K562 (cell line): ENCODE results near the gene EFCAB8. TPM values are rescaled to one million over a fixed set of nuclear protein-coding genes. Genes with fewer than 3 reads are reported as not detected.

Source experiments
- ATAC-seq: fragments of 200-7000 bp; cut with Tn5 transposase; 3 replicates; pipeline ENCODE4 v1.9.1; 2020; ENCODE audit warnings: moderate library complexity
- BruUV-seq: library from RNA; stranded (reverse); fragments of 400-500 nt; replicated peaks from 2 replicates; lab custom pipeline; 2021; lab: Mats Ljungman, UMichigan
- CTCF ChIA-PET: fragments of 300-600 bp; formaldehyde crosslinking; extraction: SDS; loops from one replicate; lab custom pipeline; 2021; ENCODE audit warnings: low intra/inter-chr PET ratio; lab: Yijun Ruan, JAX
- POLR2A ChIA-PET: fragments of 300-600, 350-650 bp; sonication (Branson Sonifier 250); formaldehyde crosslinking; extraction: SDS; loops from one replicate; lab custom pipeline; 2021; ENCODE audit warnings: antibody characterized with exemption, inconsistent platforms; lab: Yijun Ruan, JAX
- DNase-seq, 4 experiments: peaks; one replicate each; pipeline versions ENCODE4 v3.0.0 to v3.0.0-alpha.2; 2011 to 2018; ENCODE audit warnings: low spot score in 3 of 4, mixed read lengths in 3 of 4; ENCODE audit errors: extremely low read depth in 1 of 4
- FAIRE-seq: peaks from 2 replicates; lab custom pipeline; 2011; peaks lifted over from hg19 to GRCh38; lab: Jason Lieb, UNC
- H2AFZ ChIP-seq: 2 replicates; pipeline ENCODE4 v1.6.0; 2011; ENCODE audit warnings: low read depth, low read length, control low read depth, inconsistent platforms
- H3K27ac ChIP-seq: fragments of 200-600 bp; 3 replicates; pipeline ENCODE4 v1.8.0; 2011; ENCODE audit warnings: low read depth, mild to moderate bottlenecking, control low read depth, inconsistent platforms, low read length, moderate library complexity, mixed read lengths; ENCODE audit errors: extremely low read depth
- H3K27me3 ChIP-seq, 2 experiments: fragments of 300-600 bp in 1 of 2; 2 replicates in 1 of 2; 3 replicates in 1 of 2; pipeline versions ENCODE4 v1.6.0 to v1.8.0; 2011; ENCODE audit warnings: inconsistent platforms in 2 of 2, low read length in 2 of 2, mild to moderate bottlenecking in 1 of 2, mixed read lengths in 1 of 2, moderate library complexity in 1 of 2; ENCODE audit not compliant: control insufficient read depth in 2 of 2, insufficient read depth in 2 of 2
- H3K36me3 ChIP-seq: fragments of 300-600 bp; 3 replicates; pipeline ENCODE4 v1.8.0; 2011; ENCODE audit warnings: mild to moderate bottlenecking, low read length, inconsistent platforms; ENCODE audit not compliant: control insufficient read depth, insufficient read depth
- H3K4me1 ChIP-seq, 2 experiments: fragments of 200-600 bp in 1 of 2; replicated peaks in 1 of 2; 2 replicates in 1 of 2; 3 replicates in 1 of 2; pipeline versions ENCODE4 v1.5.1 to v1.8.0; 2011; ENCODE audit warnings: inconsistent platforms in 2 of 2, low read length in 2 of 2, mild to moderate bottlenecking in 1 of 2, mixed read lengths in 1 of 2, moderate library complexity in 1 of 2; ENCODE audit not compliant: control insufficient read depth in 2 of 2, insufficient read depth in 2 of 2
- H3K4me2 ChIP-seq: 2 replicates; pipeline ENCODE4 v1.6.1; 2011; ENCODE audit warnings: low read length, control low read depth, inconsistent platforms, mixed read lengths; ENCODE audit not compliant: insufficient read depth
- H3K4me3 ChIP-seq: fragments of 200-600 bp; sonication (generic), shearing (Covaris generic); 2 replicates; pipeline ENCODE4 v1.5.1; 2016; ENCODE audit warnings: control low read depth, inconsistent platforms
- H3K79me2 ChIP-seq: fragments of 200-600 bp; 3 replicates; pipeline ENCODE4 v1.8.0; 2011; ENCODE audit warnings: low read length, inconsistent platforms; ENCODE audit not compliant: control insufficient read depth, insufficient read depth
- H3K9ac ChIP-seq, 2 experiments: 2 replicates each; pipeline versions ENCODE4 v1.6.0 to v1.6.1; 2011; ENCODE audit warnings: low read depth in 2 of 2, low read length in 2 of 2, control low read depth in 1 of 2, inconsistent platforms in 1 of 2, mild to moderate bottlenecking in 1 of 2, mixed read lengths in 1 of 2; ENCODE audit not compliant: insufficient read depth in 1 of 2
- H3K9me1 ChIP-seq: one replicate; pipeline ENCODE4 v1.6.0; 2011; ENCODE audit warnings: inconsistent platforms, mild to moderate bottlenecking, low read length, moderate library complexity; ENCODE audit not compliant: control insufficient read depth, insufficient read depth
- H3K9me3 ChIP-seq: replicated peaks from 2 replicates; pipeline ENCODE4 v1.5.1; 2011; ENCODE audit warnings: low read depth, low read length, inconsistent platforms; ENCODE audit not compliant: control insufficient read depth, insufficient read depth
- H4K20me1 ChIP-seq: replicated peaks from 2 replicates; pipeline ENCODE4 v1.6.1; 2011; ENCODE audit warnings: low read length, inconsistent platforms, mixed read lengths; ENCODE audit not compliant: control insufficient read depth, insufficient read depth
- ELF1 ChIP-seq: fragments of 200-800 bp; sonication (Bioruptor generic); IDR thresholded peaks from 2 replicates; pipeline ENCODE4 v1.6.1; 2016; ENCODE audit warnings: missing genetic modification characterization, missing compliant biosample characterization
- HDGF ChIP-seq: fragments of 450-650 bp; IDR thresholded peaks from 2 replicates; pipeline ENCODE4 v1.6.1; 2016
- ILF3 ChIP-seq: fragments of 450-650 bp; IDR thresholded peaks from 2 replicates; pipeline ENCODE4 v1.6.1; 2018; ENCODE audit warnings: antibody characterized with exemption, mild to moderate bottlenecking, moderate library complexity, borderline replicate concordance
- JUNB ChIP-seq: fragments of 450-650 bp; formaldehyde crosslinking; conservative IDR thresholded peaks from 2 replicates; pipeline ENCODE4 v1.4.0; 2020; ENCODE audit warnings: mild to moderate bottlenecking
- KLF13 ChIP-seq: fragments of 450-650 bp; IDR thresholded peaks from 2 replicates; pipeline ENCODE4 v1.6.1; 2016; ENCODE audit warnings: missing genetic modification characterization, low read depth, mild to moderate bottlenecking, missing compliant biosample characterization, moderate library complexity, borderline replicate concordance
- MCM2 ChIP-seq: fragments of 450-650 bp; IDR thresholded peaks from 2 replicates; pipeline ENCODE4 v1.6.1; 2017; ENCODE audit warnings: low read depth, mild to moderate bottlenecking
- NR2F6 ChIP-seq: fragments of 450-650 bp; formaldehyde crosslinking; IDR thresholded peaks from 2 replicates; pipeline ENCODE4 v1.4.0; 2020; ENCODE audit warnings: mild to moderate bottlenecking
- POLR2AphosphoS5 ChIP-seq: IDR thresholded peaks from 2 replicates; pipeline ENCODE4 v1.6.1; 2011; ENCODE audit warnings: mild to moderate bottlenecking, low read depth, low read length, moderate library complexity; ENCODE audit not compliant: control insufficient read depth, insufficient read depth
- TAF7 ChIP-seq: fragments of 450-650 bp; IDR thresholded peaks from 2 replicates; pipeline ENCODE4 v1.6.1; 2016; ENCODE audit warnings: missing genetic modification characterization, missing compliant biosample characterization
- in situ Hi-C: fragments of 300-500 bp; cut with MboI; formaldehyde crosslinking; loops from 4 replicates; pipeline ENCODE4 v1.15.0; 2018; ENCODE audit warnings: inconsistent platforms, mixed read lengths
- intact Hi-C: fragments of 100-400 bp; cut with micrococcal nuclease; formaldehyde crosslinking; loops from 2 replicates; pipeline ENCODE4 v1.14.2; 2022
- polyA plus RNA-seq, 8 experiments: library from polyadenylated mRNA; depleted of rRNA in 4 of 8; stranded (reverse) in 5 of 8; unstranded in 3 of 8; fragments of >200 nt; fragmentation: Nextera tagmentation in 2 of 8; fragmentation: Illumina TruSeq in 1 of 8; extraction: Ambion mirVana in 2 of 8; extraction: Trizol in 1 of 8; gene quantifications; 2 replicates each; pipeline versions ENCODE4 v1.2.1 to v1.2.3, GENCODE V29; 2011 to 2014; ENCODE audit warnings: inconsistent platforms in 1 of 8, missing spikeins in 1 of 8
- total RNA-seq, 7 experiments: library from RNA; depleted of rRNA in 6 of 7; stranded (reverse); fragments of >200 nt in 6 of 7; fragmentation: Illumina TruSeq in 2 of 7; extraction: Trizol in 2 of 7; gene quantifications; 2 replicates each; pipeline versions ENCODE4 v1.2.1 to v1.2.3, GENCODE V29; 2011 to 2021; ENCODE audit warnings: low replicate concordance in 1 of 7
- TF ChIP-seq, protein P1 (sequence below): fragments of 450-650 bp; IDR thresholded peaks from 2 replicates; pipeline ENCODE4 v1.6.1; 2016; ENCODE audit warnings: low read depth
- TF ChIP-seq, protein P2 (sequence below): sonication (generic); formaldehyde crosslinking; IDR thresholded peaks from 2 replicates; pipeline ENCODE4 v1.8.1; 2023; ENCODE audit warnings: missing genetic modification reagents, mild to moderate bottlenecking, borderline replicate concordance

EFCAB8 gene
- total and polyA plus RNA-seq, 9 of the 15 experiments (the other 6 are each of a cell fraction or from before 2014, with no cell fraction given) = 0.03 to 0.18 (median 0.11) TPM; not detected in 6

DNA sequence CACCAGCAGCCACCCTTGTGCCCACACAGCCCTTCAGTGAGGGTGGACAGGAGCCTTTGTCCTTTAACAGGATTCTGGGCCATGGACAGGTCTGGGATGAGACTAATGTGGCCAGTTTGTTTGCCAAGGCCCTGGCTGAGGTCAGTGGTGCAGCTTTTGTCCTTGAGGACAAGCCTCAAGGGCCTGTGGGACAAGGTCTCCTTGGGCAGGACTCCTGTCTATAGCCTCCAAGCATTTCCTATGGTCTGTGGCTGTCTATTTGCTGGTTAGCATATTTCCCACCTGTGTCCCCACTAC, 101.4 kb downstream of the EFCAB8 start:
- peaks cover 7% of the 10 kb centered on the region; the same call in 1 of the 2 replicates for H4K20me1 ChIP-seq
- no peak for FAIRE-seq
- intact Hi-C loops = no loop called here
- H3K4me3 ChIP-seq = no peak overlapping the region
- H3K79me2 ChIP-seq = no peaks in the 10 kb centered on the region
- no peaks in the 10 kb centered on the region for H3K36me3 ChIP-seq
- ChIA-PET POLR2A (interaction anchor here (1.2 to 1.3 kb wide), 2 partner anchors 10 to 13 kb away, joined by 3 to 5 read pairs; no protein-coding TSS in a partner anchor), CTCF (interaction anchor here (0.7 kb wide), 1 partner anchor 184 kb away, joined by 3 read pairs; no protein-coding TSS in a partner anchor)
- H3K9me3 ChIP-seq = no peaks in the 10 kb centered on the region; the same call in 1 of the 2 replicates
- peaks cover 0 to 7% of the 10 kb centered on the region in 2 experiments; a peak in 1 of 5 replicates for H3K4me1 ChIP-seq
- no TSS peak for BruUV-seq
- H3K4me2 ChIP-seq = no peak overlapping the region
- no peak for DNase-seq
- no peaks in the 10 kb centered on the region for H3K9me1 ChIP-seq
- H3K27ac ChIP-seq = no peak overlapping the region
- no peak overlapping the region for H3K9ac ChIP-seq
- in situ Hi-C loops = no loop called here
- ATAC-seq = no peak
- no peak overlapping the region for H2AFZ ChIP-seq
- H3K27me3 ChIP-seq = peaks cover 12 to 34% of the 10 kb centered on the region in 2 experiments; a peak in 4 of 5 replicates
- TF ChIP-seq, protein P1, sequence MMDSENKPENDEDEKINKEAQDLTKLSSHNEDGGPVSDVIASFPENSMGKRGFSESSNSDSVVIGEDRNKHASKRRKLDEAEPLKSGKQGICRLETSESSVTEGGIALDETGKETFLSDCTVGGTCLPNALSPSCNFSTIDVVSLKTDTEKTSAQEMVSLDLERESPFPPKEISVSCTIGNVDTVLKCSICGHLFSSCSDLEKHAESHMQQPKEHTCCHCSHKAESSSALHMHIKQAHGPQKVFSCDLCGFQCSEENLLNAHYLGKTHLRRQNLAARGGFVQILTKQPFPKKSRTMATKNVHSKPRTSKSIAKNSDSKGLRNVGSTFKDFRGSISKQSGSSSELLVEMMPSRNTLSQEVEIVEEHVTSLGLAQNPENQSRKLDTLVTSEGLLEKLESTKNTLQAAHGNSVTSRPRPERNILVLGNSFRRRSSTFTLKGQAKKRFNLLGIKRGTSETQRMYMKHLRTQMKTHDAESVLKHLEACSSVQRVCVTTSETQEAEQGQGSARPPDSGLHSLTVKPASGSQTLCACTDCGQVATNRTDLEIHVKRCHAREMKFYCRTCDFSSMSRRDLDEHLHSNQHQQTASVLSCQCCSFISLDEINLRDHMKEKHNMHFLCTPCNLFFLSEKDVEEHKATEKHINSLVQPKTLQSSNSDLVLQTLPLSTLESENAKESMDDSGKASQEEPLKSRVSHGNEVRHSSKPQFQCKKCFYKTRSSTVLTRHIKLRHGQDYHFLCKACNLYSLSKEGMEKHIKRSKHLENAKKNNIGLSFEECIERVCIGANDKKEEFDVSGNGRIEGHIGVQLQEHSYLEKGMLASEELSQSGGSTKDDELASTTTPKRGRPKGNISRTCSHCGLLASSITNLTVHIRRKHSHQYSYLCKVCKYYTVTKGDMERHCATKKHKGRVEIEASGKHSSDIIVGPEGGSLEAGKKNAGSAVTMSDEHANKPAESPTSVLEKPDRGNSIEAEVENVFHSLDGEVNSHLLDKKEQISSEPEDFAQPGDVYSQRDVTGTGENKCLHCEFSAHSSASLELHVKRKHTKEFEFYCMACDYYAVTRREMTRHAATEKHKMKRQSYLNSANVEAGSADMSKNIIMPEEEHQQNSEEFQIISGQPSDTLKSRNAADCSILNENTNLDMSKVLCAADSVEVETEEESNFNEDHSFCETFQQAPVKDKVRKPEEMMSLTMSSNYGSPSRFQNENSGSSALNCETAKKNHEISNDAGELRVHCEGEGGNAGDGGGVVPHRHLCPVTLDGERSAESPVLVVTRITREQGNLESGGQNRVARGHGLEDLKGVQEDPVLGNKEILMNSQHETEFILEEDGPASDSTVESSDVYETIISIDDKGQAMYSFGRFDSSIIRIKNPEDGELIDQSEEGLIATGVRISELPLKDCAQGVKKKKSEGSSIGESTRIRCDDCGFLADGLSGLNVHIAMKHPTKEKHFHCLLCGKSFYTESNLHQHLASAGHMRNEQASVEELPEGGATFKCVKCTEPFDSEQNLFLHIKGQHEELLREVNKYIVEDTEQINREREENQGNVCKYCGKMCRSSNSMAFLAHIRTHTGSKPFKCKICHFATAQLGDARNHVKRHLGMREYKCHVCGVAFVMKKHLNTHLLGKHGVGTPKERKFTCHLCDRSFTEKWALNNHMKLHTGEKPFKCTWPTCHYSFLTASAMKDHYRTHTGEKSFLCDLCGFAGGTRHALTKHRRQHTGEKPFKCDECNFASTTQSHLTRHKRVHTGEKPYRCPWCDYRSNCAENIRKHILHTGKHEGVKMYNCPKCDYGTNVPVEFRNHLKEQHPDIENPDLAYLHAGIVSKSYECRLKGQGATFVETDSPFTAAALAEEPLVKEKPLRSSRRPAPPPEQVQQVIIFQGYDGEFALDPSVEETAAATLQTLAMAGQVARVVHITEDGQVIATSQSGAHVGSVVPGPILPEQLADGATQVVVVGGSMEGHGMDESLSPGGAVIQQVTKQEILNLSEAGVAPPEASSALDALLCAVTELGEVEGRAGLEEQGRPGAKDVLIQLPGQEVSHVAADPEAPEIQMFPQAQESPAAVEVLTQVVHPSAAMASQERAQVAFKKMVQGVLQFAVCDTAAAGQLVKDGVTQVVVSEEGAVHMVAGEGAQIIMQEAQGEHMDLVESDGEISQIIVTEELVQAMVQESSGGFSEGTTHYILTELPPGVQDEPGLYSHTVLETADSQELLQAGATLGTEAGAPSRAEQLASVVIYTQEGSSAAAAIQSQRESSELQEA = no peak
- TF ChIP-seq KLF13 (no peak), ELF1 (no peak), NR2F6 (CRISPR knock-in tag) (no peak), JUNB (CRISPR knock-in tag) (no peak), HDGF (no peak), TAF7 (tag) (no peak), ILF3 (no peak), POLR2AphosphoS5 (no peak), MCM2 (no peak)
- TF ChIP-seq, protein P2, sequence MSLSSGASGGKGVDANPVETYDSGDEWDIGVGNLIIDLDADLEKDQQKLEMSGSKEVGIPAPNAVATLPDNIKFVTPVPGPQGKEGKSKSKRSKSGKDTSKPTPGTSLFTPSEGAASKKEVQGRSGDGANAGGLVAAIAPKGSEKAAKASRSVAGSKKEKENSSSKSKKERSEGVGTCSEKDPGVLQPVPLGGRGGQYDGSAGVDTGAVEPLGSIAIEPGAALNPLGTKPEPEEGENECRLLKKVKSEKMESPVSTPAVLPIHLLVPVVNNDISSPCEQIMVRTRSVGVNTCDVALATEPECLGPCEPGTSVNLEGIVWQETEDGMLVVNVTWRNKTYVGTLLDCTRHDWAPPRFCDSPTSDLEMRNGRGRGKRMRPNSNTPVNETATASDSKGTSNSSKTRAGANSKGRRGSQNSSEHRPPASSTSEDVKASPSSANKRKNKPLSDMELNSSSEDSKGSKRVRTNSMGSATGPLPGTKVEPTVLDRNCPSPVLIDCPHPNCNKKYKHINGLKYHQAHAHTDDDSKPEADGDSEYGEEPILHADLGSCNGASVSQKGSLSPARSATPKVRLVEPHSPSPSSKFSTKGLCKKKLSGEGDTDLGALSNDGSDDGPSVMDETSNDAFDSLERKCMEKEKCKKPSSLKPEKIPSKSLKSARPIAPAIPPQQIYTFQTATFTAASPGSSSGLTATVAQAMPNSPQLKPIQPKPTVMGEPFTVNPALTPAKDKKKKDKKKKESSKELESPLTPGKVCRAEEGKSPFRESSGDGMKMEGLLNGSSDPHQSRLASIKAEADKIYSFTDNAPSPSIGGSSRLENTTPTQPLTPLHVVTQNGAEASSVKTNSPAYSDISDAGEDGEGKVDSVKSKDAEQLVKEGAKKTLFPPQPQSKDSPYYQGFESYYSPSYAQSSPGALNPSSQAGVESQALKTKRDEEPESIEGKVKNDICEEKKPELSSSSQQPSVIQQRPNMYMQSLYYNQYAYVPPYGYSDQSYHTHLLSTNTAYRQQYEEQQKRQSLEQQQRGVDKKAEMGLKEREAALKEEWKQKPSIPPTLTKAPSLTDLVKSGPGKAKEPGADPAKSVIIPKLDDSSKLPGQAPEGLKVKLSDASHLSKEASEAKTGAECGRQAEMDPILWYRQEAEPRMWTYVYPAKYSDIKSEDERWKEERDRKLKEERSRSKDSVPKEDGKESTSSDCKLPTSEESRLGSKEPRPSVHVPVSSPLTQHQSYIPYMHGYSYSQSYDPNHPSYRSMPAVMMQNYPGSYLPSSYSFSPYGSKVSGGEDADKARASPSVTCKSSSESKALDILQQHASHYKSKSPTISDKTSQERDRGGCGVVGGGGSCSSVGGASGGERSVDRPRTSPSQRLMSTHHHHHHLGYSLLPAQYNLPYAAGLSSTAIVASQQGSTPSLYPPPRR = no peak
